ENCODE data around the gene ACE.
A peak's percentile ranks its signal among the peaks of the same experiment; 100 is the strongest.

The ACE gene

DNA sequence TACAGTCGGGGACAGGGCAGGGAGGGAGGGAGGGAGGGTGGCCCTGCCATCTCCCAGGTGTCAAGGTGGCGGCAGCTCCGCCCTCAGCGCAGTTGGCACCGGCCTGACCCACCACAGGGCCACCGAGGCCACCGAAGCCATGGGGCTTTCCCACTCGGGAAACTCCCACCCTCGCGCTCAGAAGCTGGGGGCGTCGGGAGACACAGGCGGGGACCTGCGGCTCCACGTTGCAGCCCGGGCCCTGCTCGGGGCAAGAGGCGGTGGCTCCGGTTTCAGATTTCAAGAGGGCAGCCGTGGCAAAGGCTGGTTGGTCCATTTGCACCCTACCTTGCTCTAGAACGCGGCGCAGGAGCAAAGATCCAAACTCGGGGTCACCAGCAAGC is 31.3 kb upstream of the ACE start:
- Histone ChIP-seq H3K27ac (no peak overlapping the region), H3K27me3 (peaks cover 79% of the 10 kb centered on the region), H3K4me3 (ENCODE audit: low read depth in 1 of 2, low read length in 1 of 2) (peak overlapping the region; percentile 51 to 76), H3K36me3 (no peaks in the 10 kb centered on the region), H3K4me1 (ENCODE audit: control insufficient read depth in 1 of 2, insufficient read depth in 1 of 2, low read depth in 1 of 2, low read length in 1 of 2) (peaks cover 18 to 20% of the 10 kb centered on the region in 2 experiments), H3K9me3 (no peaks in the 10 kb centered on the region)
- no peak for TF ChIP-seq CTCF (IDR thresholded peaks at IDR 0.05)

DNA sequence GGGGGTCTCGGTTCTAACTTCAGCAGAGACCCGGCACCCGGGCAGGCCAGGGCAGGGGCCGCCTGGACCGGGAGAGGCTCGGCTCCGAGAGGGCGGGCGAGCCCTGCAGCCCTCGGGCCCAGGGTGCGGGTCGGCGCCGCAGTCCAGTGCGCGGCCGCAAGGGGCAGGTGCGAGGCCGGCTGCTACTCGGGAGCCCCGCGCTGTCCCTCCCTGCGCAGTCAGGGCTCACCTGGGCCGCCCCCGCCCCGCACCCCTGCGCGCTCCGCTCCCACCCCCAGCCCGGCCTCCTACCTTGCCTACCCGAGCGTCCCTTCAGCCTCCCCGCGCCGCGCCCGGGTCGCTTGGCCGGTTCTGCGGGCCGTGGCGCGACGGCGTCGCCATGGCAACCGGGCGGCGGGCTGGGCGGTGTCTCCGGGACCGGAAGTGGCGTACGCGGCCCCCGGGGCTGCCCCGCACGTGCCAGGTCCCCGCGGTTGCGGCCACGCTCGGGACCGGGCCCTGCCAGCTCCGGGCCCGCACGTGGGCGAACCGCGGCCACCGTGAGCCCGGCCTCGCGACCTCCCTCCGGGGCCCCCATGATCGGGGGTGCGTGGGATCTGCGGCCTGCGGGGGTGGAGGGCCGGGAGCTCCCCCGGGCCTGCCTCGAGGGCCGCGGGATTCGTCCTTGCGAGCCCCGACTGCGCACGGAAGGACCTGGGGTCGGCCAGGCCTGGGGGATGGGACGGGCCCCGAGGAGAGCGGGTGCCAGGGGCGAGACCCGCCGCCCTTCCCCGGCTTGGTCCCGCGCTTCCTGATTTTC is 30.7 kb upstream of the ACE start, which contains the start of gene CYB561:
Gene CYB561, minus strand, starts transcription at position 353 of the 799 bp plus-strand sequence. CDS start 8,759 bp downstream, outside the sequence.
- Histone ChIP-seq H3K4me1 (ENCODE audit: control insufficient read depth in 1 of 2, insufficient read depth in 1 of 2, low read depth in 1 of 2, low read length in 1 of 2) (peaks cover 18 to 20% of the 10 kb centered on the region in 2 experiments), H3K27ac (peak within 1 kb of the TSS; percentile 6), H3K27me3 (peaks cover 84% of the 10 kb centered on the region), H3K4me3 (ENCODE audit: low read depth in 1 of 2, low read length in 1 of 2) (peak within 1 kb of the TSS; percentile 51 to 76), H3K9me3 (no peaks in the 10 kb centered on the region), H3K36me3 (no peaks in the 10 kb centered on the region)
- TF ChIP-seq CTCF (IDR thresholded peaks at IDR 0.05) = peak; percentile 46

GRCh38 chr17:63446753-63447470 is 29.9 kb upstream of the ACE start:
- Histone ChIP-seq H3K4me1 (ENCODE audit: control insufficient read depth in 1 of 2, insufficient read depth in 1 of 2, low read depth in 1 of 2, low read length in 1 of 2) (peaks cover 18 to 20% of the 10 kb centered on the region in 2 experiments), H3K27me3 (peaks cover 92% of the 10 kb centered on the region), H3K9me3 (no peaks in the 10 kb centered on the region), H3K27ac (peak overlapping the region; percentile 6), H3K36me3 (no peaks in the 10 kb centered on the region), H3K4me3 (ENCODE audit: low read depth in 1 of 2, low read length in 1 of 2) (peak overlapping the region; percentile 51 to 76)
- TF ChIP-seq CTCF (IDR thresholded peaks at IDR 0.05) = no peak

DNA sequence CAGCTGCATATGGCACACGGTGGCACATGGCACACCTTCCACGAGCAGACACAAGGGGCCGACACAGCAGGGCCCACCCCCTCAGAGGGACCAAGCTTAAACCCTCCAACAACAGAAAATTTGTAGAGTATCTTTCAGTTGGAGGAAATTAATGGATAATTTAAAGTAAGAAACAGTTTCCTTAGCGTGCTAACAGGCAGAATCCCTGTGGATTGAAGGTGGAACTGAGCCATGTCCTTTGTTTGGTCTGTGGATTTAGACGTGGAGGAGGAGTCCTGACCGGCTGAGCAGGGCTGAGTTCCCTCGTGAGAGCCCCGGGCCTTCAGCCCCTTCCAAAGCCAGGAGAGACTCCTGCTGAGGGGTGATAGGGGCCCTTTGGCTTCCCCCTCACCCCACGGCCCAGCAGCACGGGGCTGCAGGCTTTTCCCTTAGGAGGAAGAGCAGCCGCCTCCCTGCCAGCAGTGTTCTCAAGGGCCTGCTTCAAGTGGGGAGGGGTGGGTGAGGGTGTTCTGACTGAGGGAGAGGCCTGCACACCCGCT is 29.3 kb upstream of the ACE start:
- TF ChIP-seq CTCF (IDR thresholded peaks at IDR 0.05) = no peak
- no peak overlapping the region for H3K27ac ChIP-seq
- H3K4me1 ChIP-seq (ENCODE audit: control insufficient read depth in 1 of 2, insufficient read depth in 1 of 2, low read depth in 1 of 2, low read length in 1 of 2) = peaks cover 18 to 20% of the 10 kb centered on the region in 2 experiments
- no peaks in the 10 kb centered on the region for H3K9me3 ChIP-seq
- H3K4me3 ChIP-seq (ENCODE audit: low read depth in 1 of 2, low read length in 1 of 2) = peak overlapping the region in 1 of 2 experiments; percentile 76
- peaks cover 98% of the 10 kb centered on the region for H3K27me3 ChIP-seq
- no peaks in the 10 kb centered on the region for H3K36me3 ChIP-seq

DNA sequence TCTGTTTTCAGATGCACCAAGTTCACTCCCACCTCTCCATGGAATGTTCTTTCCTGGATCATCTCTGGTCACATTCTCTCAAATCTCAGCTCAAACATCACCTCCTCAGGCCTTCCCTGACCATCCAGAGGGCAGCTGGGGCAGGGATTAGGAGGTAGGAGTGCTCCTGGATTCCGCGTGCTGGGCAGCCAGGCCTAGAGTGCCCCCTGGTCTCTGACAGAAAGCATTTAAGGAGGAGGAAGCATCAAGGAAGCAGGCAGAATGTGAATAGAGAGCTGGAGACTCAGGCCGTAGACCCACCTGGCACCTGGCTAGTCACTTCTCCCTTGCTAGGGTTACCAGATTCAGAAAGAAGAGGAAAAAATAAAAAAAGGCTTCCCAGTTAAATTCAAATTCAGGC is 28.2 kb upstream of the ACE start:
- no peak overlapping the region for H3K27ac ChIP-seq
- no peak for TF ChIP-seq CTCF (IDR thresholded peaks at IDR 0.05)
- H3K4me3 ChIP-seq (ENCODE audit: low read depth in 1 of 2, low read length in 1 of 2) = no peak overlapping the region
- H3K9me3 ChIP-seq = no peaks in the 10 kb centered on the region
- peaks cover 89% of the 10 kb centered on the region for H3K27me3 ChIP-seq
- no peaks in the 10 kb centered on the region for H3K36me3 ChIP-seq
- peaks cover 18 to 20% of the 10 kb centered on the region in 2 experiments for H3K4me1 ChIP-seq (ENCODE audit: control insufficient read depth in 1 of 2, insufficient read depth in 1 of 2, low read depth in 1 of 2, low read length in 1 of 2)
